Naive thymus-derived CD8-positive, alpha-beta T cell (primary cell): ENCODE data around the gene GSKIP. TPM values are rescaled to one million over a fixed set of nuclear protein-coding genes. Genes with fewer than 3 reads are reported as not detected.
A peak's percentile ranks its signal among the peaks of the same experiment; 100 is the strongest.

Experiments used
- ATAC-seq, 2 donors: fragments of 150-1000 bp; cut with Tn5 transposase in 1 of 2; sonication (Bioruptor Pico), chemical (Tn5 transposase) in 1 of 2; 1 replicate in 1 of 2; 2 replicates in 1 of 2; pipeline ENCODE4 v1.10.0; 2021; ENCODE audit warnings: mild to moderate bottlenecking in 2 of 2, moderate library complexity in 2 of 2
- POLR2A ChIA-PET: fragments of 350-600 bp; sonication (Branson Sonifier 250); formaldehyde crosslinking; loops from one replicate; lab custom pipeline; 2021; ENCODE audit warnings: antibody characterized with exemption; lab: Charles Lee
- DNase-seq, 10 donors: peaks; one replicate each; pipeline versions ENCODE4 v3.0.0 to v3.0.0-alpha.2; 2020 to 2022
- H3K27ac Mint-ChIP-seq, 10 donors: one replicate each; pipeline ENCODE4 v1.8.0; 2020 to 2022; ENCODE audit warnings: mild to moderate bottlenecking in 10 of 10, mixed read lengths in 10 of 10, moderate library complexity in 4 of 10, inconsistent platforms in 1 of 10
- H3K27me3 Mint-ChIP-seq, 5 donors: one replicate each; pipeline ENCODE4 v1.8.0; 2021 to 2022; ENCODE audit warnings: mixed read lengths in 5 of 5
- H3K36me3 Mint-ChIP-seq, 3 donors: one replicate each; pipeline ENCODE4 v1.8.0; 2020 to 2022; ENCODE audit warnings: mixed read lengths in 3 of 3, mild to moderate bottlenecking in 2 of 3, inconsistent platforms in 1 of 3
- H3K4me1 Mint-ChIP-seq, 4 donors: one replicate each; pipeline ENCODE4 v1.8.0; 2021 to 2022; ENCODE audit warnings: mixed read lengths in 4 of 4
- H3K4me3 Mint-ChIP-seq, 10 donors: one replicate each; pipeline ENCODE4 v1.8.0; 2020 to 2022; ENCODE audit warnings: mild to moderate bottlenecking in 10 of 10, mixed read lengths in 10 of 10, moderate library complexity in 6 of 10, inconsistent platforms in 1 of 10
- H3K9me3 Mint-ChIP-seq, 9 donors: one replicate each; pipeline ENCODE4 v1.8.0; 2020 to 2022; ENCODE audit warnings: mixed read lengths in 9 of 9, mild to moderate bottlenecking in 3 of 9, inconsistent platforms in 1 of 9, moderate library complexity in 1 of 9
- polyA plus RNA-seq, 3 donors: library from polyadenylated mRNA; unstranded; fragments of 300-500 nt; fragmentation: Illumina TruSeq; gene quantifications; one replicate each; pipeline ENCODE4 v1.2.3, GENCODE V29; 2021
- total RNA-seq, 8 experiments: library from RNA in 2 of 8; stranded (reverse) in 2 of 8; gene quantifications; one replicate each; pipeline ENCODE4 v1.2.3 and lab custom pipeline; 2021 to 2026

GSKIP gene
- total and polyA plus RNA-seq, 5 experiments from 2014 or later = 15.6 to 26.9 (median 18.8) TPM

DNA sequence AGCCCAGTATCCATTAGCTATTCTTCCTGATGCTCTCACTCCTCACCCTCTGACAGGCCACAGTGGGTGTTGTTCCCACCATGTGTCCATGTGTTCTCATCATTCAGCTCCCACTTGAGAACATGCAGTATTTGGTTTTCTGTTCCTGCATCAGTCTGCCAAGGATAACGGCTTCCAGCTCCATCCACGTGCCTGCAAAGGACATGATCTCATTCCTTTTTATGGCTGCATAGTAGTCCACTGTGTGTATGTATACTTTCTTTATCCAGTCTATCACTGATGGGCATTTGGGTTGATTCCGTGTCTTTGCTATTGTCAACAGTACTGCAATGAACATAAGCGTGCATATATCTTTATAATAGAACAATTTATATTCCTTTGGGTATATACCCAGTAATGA lies 9.1 kb upstream of the GSKIP start:
- ATAC-seq = no peak
- Mint-ChIP-seq H3K4me1 (peaks cover 11 to 22% (median 15%) of the 10 kb centered on the region in 4 donors), H3K27ac (no peak overlapping the region), H3K4me3 (no peak overlapping the region), H3K27me3 (no peaks in the 10 kb centered on the region), H3K36me3 (peaks cover 5 to 23% (median 8%) of the 10 kb centered on the region in 3 donors), H3K9me3 (no peaks in the 10 kb centered on the region)
- POLR2A ChIA-PET = no interaction called here
- DNase-seq = no peak

GRCh38 chr14:96357216-96357615 lies 6.1 kb upstream of the GSKIP start:
- peaks cover 16 to 38% (median 31%) of the 10 kb centered on the region in 4 donors for H3K4me1 Mint-ChIP-seq
- POLR2A ChIA-PET = no interaction called here
- H3K27ac Mint-ChIP-seq = peak overlapping the region in 2 of 10 donors; percentile 14 to 28
- DNase-seq = no peak
- no peaks in the 10 kb centered on the region for H3K27me3 Mint-ChIP-seq
- H3K4me3 Mint-ChIP-seq = no peak overlapping the region
- no peaks in the 10 kb centered on the region for H3K9me3 Mint-ChIP-seq
- peaks cover 5 to 23% (median 8%) of the 10 kb centered on the region in 3 donors for H3K36me3 Mint-ChIP-seq
- ATAC-seq = no peak

GRCh38 chr14:96359959-96360358 lies 3.4 kb upstream of the GSKIP start:
- Mint-ChIP-seq H3K4me1 (peaks cover 22 to 53% (median 43%) of the 10 kb centered on the region in 4 donors), H3K27ac (peak overlapping the region in 1 of 10 donors; percentile 14), H3K4me3 (peak overlapping the region in 1 of 10 donors; percentile 9), H3K36me3 (peaks cover 0 to 15% (median 0%) of the 10 kb centered on the region in 3 donors), H3K9me3 (no peaks in the 10 kb centered on the region), H3K27me3 (no peaks in the 10 kb centered on the region)
- no peak for ATAC-seq
- DNase-seq = no peak
- POLR2A ChIA-PET = no interaction called here

DNA sequence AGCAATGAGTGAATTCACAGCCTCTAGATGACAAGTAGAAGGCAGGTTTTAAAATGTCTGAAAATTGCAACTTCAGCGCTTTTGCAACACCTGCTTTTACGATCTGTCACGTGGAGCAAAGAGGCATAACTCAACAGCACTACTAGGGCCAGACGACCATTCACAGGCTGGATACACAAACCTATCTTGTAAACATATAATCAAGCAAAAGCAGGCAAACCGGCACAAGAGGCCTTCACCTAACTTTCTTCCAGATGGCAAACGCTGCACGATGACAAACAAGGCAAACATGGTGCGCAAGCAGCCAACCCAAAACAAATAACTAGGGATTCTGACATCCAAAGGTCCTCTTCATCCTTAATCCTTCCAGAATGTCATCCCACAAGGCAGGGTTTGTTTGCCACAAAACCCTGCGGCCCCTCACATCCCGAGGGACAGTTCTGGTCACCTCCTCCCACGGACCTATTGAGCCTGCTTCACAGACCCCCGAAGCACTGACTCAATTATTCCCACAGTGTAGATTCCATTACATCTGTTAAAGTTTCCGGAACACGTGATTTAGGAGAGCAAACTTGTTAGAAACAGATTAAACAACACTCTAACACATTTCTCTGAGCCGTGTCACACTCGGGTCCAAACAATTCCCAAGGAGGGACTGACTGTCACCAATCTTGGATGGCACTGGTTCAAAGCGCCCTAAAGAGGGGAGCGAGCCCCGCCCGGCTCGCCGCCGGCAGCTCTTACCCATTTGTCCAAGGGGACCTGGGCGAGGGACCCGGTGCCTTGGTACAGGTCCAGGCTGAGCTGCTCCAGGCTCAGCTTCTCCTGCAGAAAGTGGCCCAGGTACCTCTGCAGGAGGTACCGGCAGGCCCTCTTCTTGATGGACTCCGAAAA lies 1.0 kb upstream of the GSKIP start:
- POLR2A ChIA-PET = no interaction called here

DNA sequence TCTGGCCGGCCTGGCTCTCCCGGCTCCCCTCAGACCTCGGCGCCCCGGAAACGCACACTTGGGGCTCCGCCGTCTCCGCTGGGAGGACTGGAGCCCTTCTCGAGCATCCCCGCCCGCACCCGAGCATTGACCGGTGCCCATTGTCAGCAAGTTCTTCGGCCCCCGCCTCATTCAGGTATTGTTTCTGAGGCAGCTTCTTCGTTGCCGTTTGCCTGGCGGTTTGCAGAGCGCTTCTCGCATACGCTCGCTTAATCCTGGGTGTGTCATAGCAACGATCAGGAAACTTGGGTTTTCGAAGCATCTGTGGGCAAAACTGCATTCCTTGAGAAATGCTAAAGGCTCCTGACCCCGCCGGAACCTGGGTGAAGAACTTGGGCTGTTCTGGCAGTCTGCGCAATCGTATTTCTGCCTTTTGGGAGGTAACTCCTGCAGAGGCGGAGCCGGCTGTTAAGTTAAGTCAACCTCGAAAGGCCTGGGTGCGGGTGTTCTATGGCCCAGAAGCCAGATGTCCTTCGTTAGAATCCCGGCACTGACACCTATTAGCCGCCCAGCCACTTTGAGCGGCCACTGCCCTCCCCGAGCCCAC lies 518 bp downstream of the GSKIP start:
- peak overlapping the region; percentile 86 to 93 (median 90) for H3K4me3 Mint-ChIP-seq

More for the DNA sequence above, 1.0 kb upstream of the GSKIP start:
- ATAC-seq = peak; percentile 35 to 36
- H3K9me3 Mint-ChIP-seq = no peaks in the 10 kb centered on the region
- H3K36me3 Mint-ChIP-seq = peaks cover 0 to 7% (median 0%) of the 10 kb centered on the region in 3 donors
- H3K4me3 Mint-ChIP-seq = peak overlapping the region; percentile 84 to 97 (median 90)
- peak overlapping the region; percentile 71 to 97 (median 90) for H3K27ac Mint-ChIP-seq
- peak; percentile 17 to 74 (median 56) for DNase-seq
- peaks cover 19 to 60% (median 55%) of the 10 kb centered on the region in 4 donors for H3K4me1 Mint-ChIP-seq
- no peaks in the 10 kb centered on the region for H3K27me3 Mint-ChIP-seq

DNA sequence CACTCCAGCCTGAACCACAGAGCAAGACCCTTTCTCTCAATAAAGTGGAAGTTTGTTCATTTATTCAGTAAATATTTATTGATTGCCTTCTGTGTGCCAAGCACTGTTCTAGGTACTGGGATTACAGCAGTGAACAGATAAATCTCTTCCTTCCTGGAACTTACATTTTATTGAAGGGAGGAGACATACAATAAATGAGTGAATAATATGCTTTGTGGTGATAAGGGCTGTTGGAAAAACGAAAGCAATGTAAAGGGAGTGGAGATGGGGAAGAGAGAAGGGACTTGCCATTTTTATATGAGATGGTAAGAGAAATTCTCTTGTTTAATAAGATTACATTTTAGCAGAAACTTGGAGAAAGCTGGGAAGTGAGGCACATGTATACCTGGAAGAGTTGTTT lies 1.6 kb downstream of the GSKIP start:
- Mint-ChIP-seq H3K36me3 (peaks cover 0 to 9% (median 7%) of the 10 kb centered on the region in 3 donors), H3K4me3 (peak overlapping the region; percentile 86 to 93 (median 90)), H3K27ac (peak overlapping the region in 6 of 10 donors; percentile 45 to 92 (median 86)), H3K27me3 (no peaks in the 10 kb centered on the region), H3K9me3 (no peaks in the 10 kb centered on the region), H3K4me1 (peaks cover 24 to 66% (median 59%) of the 10 kb centered on the region in 4 donors)
- ATAC-seq = no peak
- DNase-seq = no peak
- POLR2A ChIA-PET = no interaction called here

More for the DNA sequence above, 518 bp downstream of the GSKIP start:
- H3K9me3 Mint-ChIP-seq = no peaks in the 10 kb centered on the region
- DNase-seq (peak in 8 of 10 donors; percentile 14 to 69 (median 32)), ATAC-seq (peak; percentile 26 to 40)
- no peaks in the 10 kb centered on the region for H3K27me3 Mint-ChIP-seq
- POLR2A ChIA-PET = interaction anchor here (1.7 kb wide), 1 partner anchor 27 kb away, joined by 10 read pairs; no protein-coding TSS in a partner anchor
- peaks cover 0 to 6% (median 3%) of the 10 kb centered on the region in 3 donors for H3K36me3 Mint-ChIP-seq
- peaks cover 21 to 65% (median 63%) of the 10 kb centered on the region in 4 donors for H3K4me1 Mint-ChIP-seq
- H3K27ac Mint-ChIP-seq = peak overlapping the region; percentile 32 to 93 (median 90)

DNA sequence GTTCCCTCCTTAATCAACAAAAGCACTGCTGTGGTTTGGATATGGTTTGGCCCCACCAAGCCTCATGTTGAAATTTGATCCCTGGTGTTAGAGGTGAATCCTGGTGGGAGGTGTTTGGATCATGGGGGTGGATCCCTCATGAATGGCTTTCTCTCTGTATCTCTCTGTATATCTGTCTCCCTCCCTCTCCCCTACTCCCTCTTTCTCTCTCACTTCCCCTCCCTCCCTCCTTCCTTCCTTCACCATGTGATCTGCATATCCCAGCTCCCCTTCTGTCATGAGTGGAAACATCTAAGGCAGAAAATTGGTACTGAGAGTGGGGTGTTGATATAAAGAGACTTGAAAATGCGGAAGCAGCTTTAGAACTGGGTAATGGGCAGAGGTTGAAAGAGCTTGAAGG lies 5.2 kb downstream of the GSKIP start:
- Mint-ChIP-seq H3K4me3 (no peak overlapping the region), H3K36me3 (peaks cover 0 to 14% (median 7%) of the 10 kb centered on the region in 3 donors), H3K27ac (no peak overlapping the region), H3K27me3 (no peaks in the 10 kb centered on the region), H3K9me3 (no peaks in the 10 kb centered on the region), H3K4me1 (peaks cover 21 to 57% (median 40%) of the 10 kb centered on the region in 4 donors)
- ATAC-seq = no peak
- no peak for DNase-seq
- POLR2A ChIA-PET = no interaction called here

GRCh38 chr14:96370528-96370927 lies 7.2 kb downstream of the GSKIP start:
- POLR2A ChIA-PET = no interaction called here
- Mint-ChIP-seq H3K9me3 (no peaks in the 10 kb centered on the region), H3K4me3 (no peak overlapping the region), H3K27me3 (no peaks in the 10 kb centered on the region), H3K27ac (no peak overlapping the region), H3K4me1 (peaks cover 12 to 43% (median 24%) of the 10 kb centered on the region in 4 donors), H3K36me3 (peaks cover 7 to 24% (median 14%) of the 10 kb centered on the region in 3 donors)
- ATAC-seq = no peak
- DNase-seq = no peak

DNA sequence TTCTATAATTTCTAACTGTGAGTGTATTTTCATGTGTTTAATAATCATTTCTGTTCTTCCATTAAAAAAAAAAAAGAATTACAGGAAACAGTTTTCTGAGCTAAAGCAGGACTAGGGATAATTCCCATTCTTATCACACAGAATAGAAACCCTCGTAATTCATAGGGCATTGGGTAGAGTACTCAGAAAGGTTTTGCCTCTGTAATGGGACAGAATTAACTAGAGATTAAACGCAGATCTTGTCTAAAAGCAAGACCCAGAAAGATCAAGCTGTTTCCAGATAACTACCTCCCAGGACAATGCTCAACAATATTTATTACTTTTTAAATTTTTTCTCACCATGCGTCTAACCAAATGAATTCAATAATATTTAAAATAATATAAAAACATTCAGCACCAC lies 10.2 kb downstream of the GSKIP start:
- POLR2A ChIA-PET = no interaction called here
- DNase-seq (no peak), ATAC-seq (no peak)
- Mint-ChIP-seq H3K27ac (no peak overlapping the region), H3K36me3 (peaks cover 7 to 28% (median 16%) of the 10 kb centered on the region in 3 donors), H3K27me3 (no peaks in the 10 kb centered on the region), H3K4me3 (no peak overlapping the region), H3K9me3 (no peaks in the 10 kb centered on the region), H3K4me1 (peaks cover 7 to 21% (median 16%) of the 10 kb centered on the region in 4 donors)

DNA sequence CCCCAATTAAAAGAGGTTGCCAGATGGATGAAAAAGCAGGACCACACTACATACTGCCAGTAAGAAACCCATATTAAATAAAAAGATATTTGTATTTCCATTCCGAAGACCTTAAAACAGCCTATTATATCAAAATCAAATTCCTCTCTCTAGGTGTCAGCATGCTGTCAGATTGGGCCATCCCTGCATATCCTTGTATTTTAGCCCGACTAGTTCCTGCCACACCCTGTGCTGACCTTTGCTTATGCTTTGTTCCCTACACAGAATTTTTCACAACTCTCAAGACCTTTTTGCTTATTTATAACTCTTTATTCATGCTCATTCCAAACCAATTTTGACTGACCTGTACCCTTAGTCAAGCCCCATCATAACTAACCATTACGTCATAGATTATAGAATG lies 12.8 kb downstream of the GSKIP start:
- DNase-seq (no peak), ATAC-seq (no peak)
- POLR2A ChIA-PET = no interaction called here
- H3K4me1 Mint-ChIP-seq = peaks cover 0 to 4% (median 2%) of the 10 kb centered on the region in 4 donors
- H3K36me3 Mint-ChIP-seq = peaks cover 7 to 19% (median 17%) of the 10 kb centered on the region in 3 donors
- H3K27me3 Mint-ChIP-seq = no peaks in the 10 kb centered on the region
- no peak overlapping the region for H3K4me3 Mint-ChIP-seq
- H3K27ac Mint-ChIP-seq = peak overlapping the region in 1 of 10 donors; percentile 37
- H3K9me3 Mint-ChIP-seq = no peaks in the 10 kb centered on the region

DNA sequence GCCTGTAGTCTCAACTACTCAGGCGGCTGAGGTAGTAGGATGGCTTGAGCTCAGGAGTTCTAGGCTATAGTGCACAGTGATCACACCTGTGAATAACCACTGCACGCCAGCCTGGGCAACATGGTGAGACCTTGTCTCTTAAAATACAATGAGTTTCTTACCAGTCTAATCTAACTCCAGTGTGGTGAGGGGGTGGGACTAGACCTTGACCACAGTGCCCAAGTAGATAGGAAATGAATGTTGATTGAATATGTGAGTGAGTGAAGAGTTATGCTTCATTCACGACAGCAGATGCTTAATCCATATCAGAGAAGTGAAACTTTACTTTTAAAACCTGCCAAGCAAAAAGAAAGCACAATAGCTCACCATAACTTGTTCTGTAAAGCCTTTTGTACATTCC lies 17.4 kb downstream of the GSKIP start:
- DNase-seq (no peak), ATAC-seq (no peak)
- POLR2A ChIA-PET = interaction anchor here (1.7 kb wide), 1 partner anchor 11 kb away, joined by 4 read pairs; no protein-coding TSS in a partner anchor
- peak overlapping the region in 1 of 10 donors; percentile 15 for H3K27ac Mint-ChIP-seq
- H3K36me3 Mint-ChIP-seq = peaks cover 4 to 46% (median 20%) of the 10 kb centered on the region in 3 donors
- H3K9me3 Mint-ChIP-seq = no peaks in the 10 kb centered on the region
- peaks cover 0 to 3% (median 0%) of the 10 kb centered on the region in 4 donors for H3K4me1 Mint-ChIP-seq
- H3K4me3 Mint-ChIP-seq = no peak overlapping the region
- H3K27me3 Mint-ChIP-seq = no peaks in the 10 kb centered on the region

DNA sequence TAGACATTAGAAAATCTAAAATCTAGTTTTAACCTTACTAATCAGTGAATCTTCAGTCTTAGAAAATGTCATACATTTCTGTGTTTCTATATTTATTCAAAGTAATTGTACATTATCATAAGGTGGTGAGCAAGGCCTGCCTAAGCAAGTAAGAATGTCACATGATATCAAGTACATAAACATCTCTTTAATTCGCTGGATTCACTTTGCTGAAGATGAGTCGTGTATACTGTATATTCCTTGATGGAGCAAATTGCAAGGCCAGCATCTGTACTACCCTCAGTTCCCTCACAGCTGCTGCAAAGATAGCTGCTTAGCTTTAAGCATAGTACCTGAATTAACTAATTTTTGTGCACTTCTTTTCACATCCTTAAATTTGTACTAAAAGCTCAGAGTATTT lies 20.1 kb downstream of the GSKIP start:
- DNase-seq (no peak), ATAC-seq (no peak)
- Mint-ChIP-seq H3K9me3 (no peaks in the 10 kb centered on the region), H3K27ac (no peak overlapping the region), H3K27me3 (no peaks in the 10 kb centered on the region), H3K36me3 (peaks cover 4 to 54% (median 20%) of the 10 kb centered on the region in 3 donors), H3K4me1 (peaks cover 0 to 1% (median 0%) of the 10 kb centered on the region in 4 donors), H3K4me3 (no peak overlapping the region)
- POLR2A ChIA-PET = no interaction called here
